ENCODE measurements around the gene SCAMP2.
A peak's percentile ranks its signal among the peaks of the same experiment; 100 is the strongest.

SCAMP2 gene

GRCh38 chr15:74891469-74891868 lies 18.3 kb upstream of the SCAMP2 start:
- Histone ChIP-seq H3K4me3 (ENCODE audit: low read length) (no peak overlapping the region), H3K27ac (ENCODE audit: low read length) (no peak overlapping the region), H3K36me3 (replicated peaks; ENCODE audit: insufficient read depth, low read length) (no peaks in the 10 kb centered on the region), H3K4me1 (ENCODE audit: low read length) (peaks cover 26% of the 10 kb centered on the region), H3K9me3 (replicated peaks; ENCODE audit: insufficient read depth, low read length) (no peaks in the 10 kb centered on the region), H3K9ac (ENCODE audit: low read length) (no peak overlapping the region), H3K79me2 (ENCODE audit: low read length) (peaks cover 9% of the 10 kb centered on the region; the same call in 1 of the 2 replicates), H3K27me3 (replicated peaks; ENCODE audit: insufficient read depth, low read length) (no peaks in the 10 kb centered on the region), H3K4me2 (ENCODE audit: low read depth, low read length) (no peak overlapping the region), H3F3A (ENCODE audit: insufficient read depth, low read length) (no peaks in the 10 kb centered on the region), H2AFZ (ENCODE audit: low read length) (no peak overlapping the region), H4K20me1 (ENCODE audit: insufficient read depth, low read length) (no peaks in the 10 kb centered on the region), H3K9me2 (replicated peaks; ENCODE audit: insufficient read depth, low read length) (no peaks in the 10 kb centered on the region)
- no peak for TF ChIP-seq EZH2phosphoT487 (IDR thresholded peaks at IDR 0.05; ENCODE audit: low read length)
- TF ChIP-seq CTCF (IDR thresholded peaks at IDR 0.05; ENCODE audit: low read length) = no peak
- no peak for TF ChIP-seq EZH2 (optimal IDR thresholded peaks at IDR 0.05; ENCODE audit: low read depth, low read length)
- DNase-seq = no peak

GRCh38 chr15:74890665-74890960 lies 17.4 kb upstream of the SCAMP2 start:
- no peaks in the 10 kb centered on the region for H3K36me3 ChIP-seq (replicated peaks; ENCODE audit: insufficient read depth, low read length)
- DNase-seq = no peak
- peak overlapping the region; percentile 94; the same call in 1 of the 2 replicates for H2AFZ ChIP-seq (ENCODE audit: low read length)
- H3K4me1 ChIP-seq (ENCODE audit: low read length) = peaks cover 26% of the 10 kb centered on the region
- peak overlapping the region; percentile 73; the same call in 1 of the 2 replicates for H3K9ac ChIP-seq (ENCODE audit: low read length)
- peak overlapping the region; percentile 93 for H3K4me2 ChIP-seq (ENCODE audit: low read depth, low read length)
- TF ChIP-seq EZH2 (optimal IDR thresholded peaks at IDR 0.05; ENCODE audit: low read depth, low read length) (no peak), CTCF (IDR thresholded peaks at IDR 0.05; ENCODE audit: low read length) (no peak), EZH2phosphoT487 (IDR thresholded peaks at IDR 0.05; ENCODE audit: low read length) (no peak)
- H3F3A ChIP-seq (ENCODE audit: insufficient read depth, low read length) = no peaks in the 10 kb centered on the region
- H3K27me3 ChIP-seq (replicated peaks; ENCODE audit: insufficient read depth, low read length) = no peaks in the 10 kb centered on the region
- H3K4me3 ChIP-seq (ENCODE audit: low read length) = peak overlapping the region; percentile 92
- H3K27ac ChIP-seq (ENCODE audit: low read length) = no peak overlapping the region
- peaks cover 9% of the 10 kb centered on the region; the same call in 1 of the 2 replicates for H3K79me2 ChIP-seq (ENCODE audit: low read length)
- H3K9me2 ChIP-seq (replicated peaks; ENCODE audit: insufficient read depth, low read length) = no peaks in the 10 kb centered on the region
- H4K20me1 ChIP-seq (ENCODE audit: insufficient read depth, low read length) = no peaks in the 10 kb centered on the region
- no peaks in the 10 kb centered on the region for H3K9me3 ChIP-seq (replicated peaks; ENCODE audit: insufficient read depth, low read length)

- Histone ChIP-seq H3K9ac (ENCODE audit: low read length) (peak within 1 kb of the TSS; percentile 73), H3K9me3 (replicated peaks; ENCODE audit: insufficient read depth, low read length) (no peaks in the 10 kb centered on the region), H3K27ac (ENCODE audit: low read length) (no peak within 1 kb of the TSS), H3K9me2 (replicated peaks; ENCODE audit: insufficient read depth, low read length) (no peaks in the 10 kb centered on the region), H3K4me1 (ENCODE audit: low read length) (peaks cover 30% of the 10 kb centered on the region), H3K36me3 (replicated peaks; ENCODE audit: insufficient read depth, low read length) (no peaks in the 10 kb centered on the region), H4K20me1 (ENCODE audit: insufficient read depth, low read length) (no peaks in the 10 kb centered on the region), H3K4me2 (ENCODE audit: low read depth, low read length) (peak within 1 kb of the TSS; percentile 93), H3F3A (ENCODE audit: insufficient read depth, low read length) (0 out of 2 replicates have a peak, but pooled peaks cover under 1% of the 10 kb centered on the region), H3K79me2 (ENCODE audit: low read length) (peaks cover 9% of the 10 kb centered on the region; the same call in 1 of the 2 replicates), H2AFZ (ENCODE audit: low read length) (peak within 1 kb of the TSS; percentile 94), H3K4me3 (ENCODE audit: low read length) (peak within 1 kb of the TSS; percentile 92), H3K27me3 (replicated peaks; ENCODE audit: insufficient read depth, low read length) (no peaks in the 10 kb centered on the region)
- peak; percentile 86 for DNase-seq
- no peak for TF ChIP-seq EZH2phosphoT487 (IDR thresholded peaks at IDR 0.05; ENCODE audit: low read length)
- no peak for TF ChIP-seq EZH2 (optimal IDR thresholded peaks at IDR 0.05; ENCODE audit: low read depth, low read length)
- no peak for TF ChIP-seq CTCF (IDR thresholded peaks at IDR 0.05; ENCODE audit: low read length)
These were observed 16.9 kb upstream of the SCAMP2 start, which contains the start of gene MPI for GRCh38 chr15:74889883-74890664. Gene MPI, plus strand, starts transcription at chr15:74890042. Its CDS starts 32 bp downstream, at chr15:74890074.

Data from MM.1S (cell line).